Endothelial cell (in vitro differentiated cells): ENCODE measurements around the gene BDH2. TPM values are rescaled to one million over a fixed set of nuclear protein-coding genes. Genes with fewer than 3 reads are reported as not detected.

Experiments
- DNase-seq: peaks from one replicate; pipeline ENCODE4 v3.0.0; 2021; ENCODE audit warnings: low spot score
- H3K27ac Mint-ChIP-seq: one replicate; pipeline ENCODE4 v1.8.0; 2021; ENCODE audit warnings: mixed read lengths, inconsistent platforms; ENCODE audit not compliant: unreplicated experiment
- H3K27me3 Mint-ChIP-seq: one replicate; pipeline ENCODE4 v1.8.0; 2021; ENCODE audit warnings: mild to moderate bottlenecking, moderate library complexity, mixed read lengths, inconsistent platforms; ENCODE audit not compliant: unreplicated experiment
- H3K36me3 Mint-ChIP-seq: one replicate; pipeline ENCODE4 v1.8.0; 2021; ENCODE audit warnings: mild to moderate bottlenecking, low read depth, mixed read lengths, inconsistent platforms; ENCODE audit not compliant: unreplicated experiment
- H3K4me1 Mint-ChIP-seq: one replicate; pipeline ENCODE4 v1.8.0; 2021; ENCODE audit warnings: mild to moderate bottlenecking, mixed read lengths, inconsistent platforms; ENCODE audit not compliant: unreplicated experiment
- H3K4me3 Mint-ChIP-seq: one replicate; pipeline ENCODE4 v1.8.0; 2021; ENCODE audit warnings: mild to moderate bottlenecking, mixed read lengths, inconsistent platforms; ENCODE audit not compliant: unreplicated experiment
- H3K9me3 Mint-ChIP-seq: one replicate; pipeline ENCODE4 v1.8.0; 2021; ENCODE audit warnings: mixed read lengths, inconsistent platforms; ENCODE audit not compliant: unreplicated experiment
- CTCF ChIP-seq: fragments of 200-600 bp; sonication (generic); IDR thresholded peaks from one replicate; pipeline ENCODE4 v1.5.0; 2021; ENCODE audit warnings: antibody characterized with exemption; ENCODE audit not compliant: unreplicated experiment
- total RNA-seq: library from RNA; stranded (reverse); fragmentation: NEBNext Ultra II Directional; extraction: Animal tissue kit (Norgen Biotek cat#: 25700); gene quantifications from one replicate; pipeline ENCODE4 v1.2.1, GENCODE V29; 2021; ENCODE audit not compliant: unreplicated experiment

Gene BDH2
- total RNA-seq, 1 donor from 2014 or later, result 43.4 TPM

- peak; percentile 33 for TF ChIP-seq CTCF
- Mint-ChIP-seq H3K9me3 (no peaks in the 10 kb centered on the region), H3K4me3 (no peak overlapping the region), H3K4me1 (no peaks in the 10 kb centered on the region), H3K27ac (no peak overlapping the region), H3K27me3 (no peaks in the 10 kb centered on the region), H3K36me3 (peaks cover 6% of the 10 kb centered on the region)
- DNase-seq, result peak; percentile 34
These were observed 7.9 kb downstream of the BDH2 start for GRCh38 chr4:103091601-103092223.

- DNase-seq, result no peak
- Mint-ChIP-seq H3K27me3 (no peaks in the 10 kb centered on the region), H3K36me3 (peaks cover 6% of the 10 kb centered on the region), H3K4me1 (no peaks in the 10 kb centered on the region), H3K9me3 (no peaks in the 10 kb centered on the region), H3K4me3 (no peak overlapping the region), H3K27ac (no peak overlapping the region)
- no peak for TF ChIP-seq CTCF
These were observed 10.2 kb downstream of the BDH2 start for GRCh38 chr4:103089481-103089880.

DNA sequence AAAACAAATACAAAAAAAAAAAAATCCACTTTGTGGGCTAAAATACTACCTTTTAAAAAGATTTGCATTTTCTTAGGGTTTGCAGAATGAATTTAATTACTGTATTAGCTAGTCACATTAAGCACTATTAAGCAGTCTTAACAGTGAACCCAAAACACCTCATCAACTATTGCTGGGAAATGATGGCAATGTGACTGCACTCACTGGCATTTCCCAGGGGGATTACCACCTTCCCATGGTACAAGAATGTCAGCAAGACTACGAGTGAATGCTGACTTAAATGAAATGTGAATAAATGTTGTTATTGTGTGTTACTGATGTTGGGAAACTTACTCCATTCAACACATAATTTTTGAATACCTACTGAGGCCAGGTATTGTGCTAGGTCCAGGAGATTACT lies 13.1 kb downstream of the BDH2 start:
- Mint-ChIP-seq H3K4me3 (no peak overlapping the region), H3K27me3 (no peaks in the 10 kb centered on the region), H3K36me3 (peaks cover 8% of the 10 kb centered on the region), H3K4me1 (no peaks in the 10 kb centered on the region), H3K9me3 (no peaks in the 10 kb centered on the region), H3K27ac (no peak overlapping the region)
- no peak for DNase-seq
- TF ChIP-seq CTCF, result no peak

- H3K36me3 Mint-ChIP-seq, result peaks cover 13% of the 10 kb centered on the region
These were observed 14.0 kb downstream of the BDH2 start for GRCh38 chr4:103085555-103086196.

More at GRCh38 chr4:103085555-103086196, 14.0 kb downstream of the BDH2 start:
- no peaks in the 10 kb centered on the region for H3K27me3 Mint-ChIP-seq
- H3K4me3 Mint-ChIP-seq, result no peak overlapping the region
- no peak for DNase-seq
- H3K4me1 Mint-ChIP-seq, result no peaks in the 10 kb centered on the region
- H3K27ac Mint-ChIP-seq, result no peak overlapping the region
- H3K9me3 Mint-ChIP-seq, result no peaks in the 10 kb centered on the region
- TF ChIP-seq CTCF, result no peak
